Hepatocyte (in vitro differentiated cells): ENCODE results near the gene HDAC11.

Experiments
- CTCF ChIP-seq: fragments of 200-600 bp; sonication (generic); IDR thresholded peaks from 2 replicates; pipeline ENCODE4 v1.5.1; 2016; ENCODE audit warnings: antibody characterized with exemption, mild to moderate bottlenecking; ENCODE audit not compliant: poor library complexity
- EZH2 ChIP-seq: fragments of 200-600 bp; sonication (generic); IDR thresholded peaks from 2 replicates; pipeline ENCODE4 v1.6.1; 2016; ENCODE audit warnings: antibody characterized with exemption, mild to moderate bottlenecking, borderline replicate concordance

GRCh38 chr3:13483988-13484695, 4.0 kb downstream of the HDAC11 start:
- TF ChIP-seq CTCF (no peak), EZH2 (no peak)
